Daoy (cell line): ENCODE data around the gene CDC14B. TPM values are rescaled to one million over a fixed set of nuclear protein-coding genes. Genes with fewer than 3 reads are reported as not detected.
A peak's percentile ranks its signal among the peaks of the same experiment; 100 is the strongest.

ENCODE experiments used
- DNase-seq: peaks from one replicate; pipeline ENCODE4 v3.0.0-alpha.2; 2015; ENCODE audit warnings: low read depth
- total RNA-seq: library from RNA; depleted of rRNA; stranded (reverse); fragments of >200 nt; shearing (Covaris generic); gene quantifications from 2 replicates; pipeline ENCODE4 v1.2.3, GENCODE V29; 2014

CDC14B gene
- total RNA-seq, 1 experiment from 2014 or later, result 15.3 TPM

DNA sequence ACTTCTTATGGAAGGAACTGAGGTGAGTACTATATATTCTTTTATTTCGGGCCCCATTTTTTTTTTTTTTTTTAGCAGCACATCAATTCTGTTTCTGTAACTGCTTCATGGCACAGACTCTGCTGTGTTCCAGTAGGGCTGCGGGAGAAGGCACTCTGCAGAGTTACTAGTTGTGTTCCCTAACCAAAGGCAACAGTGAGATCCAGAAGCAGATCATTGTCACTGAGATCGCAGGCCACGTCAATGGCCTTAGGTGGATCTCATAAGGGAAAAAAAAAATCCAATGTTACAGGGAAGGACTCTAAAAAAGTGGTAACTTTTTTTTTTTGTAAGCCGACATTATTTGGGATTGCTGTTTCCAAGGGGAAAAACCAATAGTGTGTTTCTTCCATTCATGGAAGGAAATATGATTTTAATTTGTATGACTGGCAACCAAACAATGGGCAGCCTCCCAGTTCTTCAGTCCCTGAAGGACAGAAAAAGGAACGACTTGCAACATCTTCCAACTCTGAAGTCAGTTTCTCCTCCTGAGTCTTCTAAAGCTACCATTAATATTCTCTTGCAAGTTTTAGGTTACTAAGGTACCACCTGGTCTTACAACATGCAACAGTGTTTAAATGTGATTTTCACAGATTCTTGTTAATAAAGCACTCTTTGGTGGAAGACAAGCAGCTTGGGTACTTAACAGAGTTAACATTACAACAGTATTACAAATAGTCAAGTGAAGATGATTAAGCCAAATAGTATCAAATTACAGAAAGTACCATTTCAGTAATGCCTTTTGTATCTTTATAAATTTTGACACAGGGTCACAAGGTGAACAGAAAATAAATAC is 116.9 kb downstream of the CDC14B start:
- DNase-seq, result no peak

DNA sequence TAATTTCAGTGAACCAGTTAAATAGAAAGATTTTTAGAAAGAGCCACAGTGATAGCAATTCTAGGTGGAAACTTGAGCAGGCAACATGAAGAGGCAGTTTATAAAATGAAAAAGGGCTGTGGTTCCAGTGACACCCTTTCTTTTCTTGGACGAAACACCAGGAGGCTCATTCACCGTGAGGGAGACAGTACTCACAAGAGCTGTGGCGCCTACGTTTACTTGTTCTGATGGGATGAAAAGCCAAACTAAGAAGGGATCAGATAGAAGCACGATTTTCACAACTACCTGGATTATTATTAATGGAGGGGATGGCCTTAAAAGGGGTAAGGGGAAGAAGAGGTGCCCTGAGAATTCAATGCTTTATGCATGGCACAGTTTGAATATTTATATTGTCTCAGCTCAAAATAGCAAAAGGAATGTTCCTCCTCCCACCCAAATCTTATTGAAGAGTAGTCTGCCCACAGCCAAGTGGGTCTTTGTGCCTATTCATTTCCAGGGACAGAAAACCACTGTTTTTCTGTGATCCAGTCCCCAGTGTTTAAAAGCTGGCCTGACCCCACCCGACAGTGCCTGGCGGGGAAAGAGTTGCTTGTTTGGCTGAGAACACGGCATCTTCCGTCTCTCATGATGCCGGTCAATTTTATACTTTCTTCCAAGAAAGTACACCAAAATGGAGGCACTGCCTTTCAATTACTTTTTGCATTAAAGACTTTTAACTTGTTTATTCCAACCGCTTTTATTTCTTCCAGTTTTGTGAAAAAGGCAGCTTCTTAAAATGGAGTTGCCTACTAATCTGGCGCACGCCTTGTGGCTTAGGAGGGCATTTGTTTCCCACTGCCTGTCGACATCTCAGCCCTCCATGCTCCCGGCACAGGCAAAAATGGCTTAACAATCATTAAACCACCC is 117.8 kb downstream of the CDC14B start:
- no peak for DNase-seq

DNA sequence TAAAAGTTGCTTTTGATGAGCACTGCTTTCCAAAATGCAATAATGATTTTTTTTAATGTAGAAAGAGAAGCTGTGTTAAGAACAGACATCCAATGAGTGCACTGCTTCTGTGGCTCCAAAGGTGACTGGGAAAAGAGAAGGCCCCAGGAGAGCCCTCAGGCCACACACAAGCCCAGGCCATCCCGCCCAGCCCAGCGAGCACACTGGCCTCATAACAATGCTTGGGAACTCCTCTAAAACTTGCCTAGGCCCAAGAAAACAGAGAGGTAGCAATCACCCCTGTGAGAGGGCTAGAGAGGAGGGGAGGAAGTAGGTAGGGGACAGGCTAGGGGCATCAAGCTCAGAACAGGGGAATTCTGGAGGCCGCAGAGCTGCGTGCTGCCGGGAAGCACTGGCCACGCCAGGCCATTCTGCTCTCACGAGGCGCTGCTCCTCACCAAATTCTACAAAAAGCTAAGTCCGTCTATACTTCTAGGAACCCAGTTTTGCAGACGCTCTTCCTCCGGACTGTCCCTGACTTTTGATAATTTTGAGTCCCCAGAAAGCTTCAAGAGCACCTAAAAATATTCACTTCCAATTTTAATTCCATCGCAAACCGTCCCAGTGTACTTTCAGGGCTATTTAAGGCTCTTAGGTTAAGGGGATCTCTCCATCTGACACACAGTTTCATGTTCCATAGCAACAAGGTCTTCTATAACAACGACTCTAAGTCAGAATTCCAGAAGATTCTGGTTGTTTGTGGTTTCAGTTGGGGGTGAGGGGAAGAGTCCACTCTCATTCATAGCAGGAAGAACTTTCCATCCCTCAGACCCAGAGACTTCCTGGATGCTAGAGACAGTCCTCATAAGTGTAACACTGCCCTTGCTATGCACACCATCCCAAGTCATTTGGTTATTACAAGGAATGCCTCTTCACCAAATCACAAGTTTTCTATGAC is 118.7 kb downstream of the CDC14B start:
- no peak for DNase-seq

DNA sequence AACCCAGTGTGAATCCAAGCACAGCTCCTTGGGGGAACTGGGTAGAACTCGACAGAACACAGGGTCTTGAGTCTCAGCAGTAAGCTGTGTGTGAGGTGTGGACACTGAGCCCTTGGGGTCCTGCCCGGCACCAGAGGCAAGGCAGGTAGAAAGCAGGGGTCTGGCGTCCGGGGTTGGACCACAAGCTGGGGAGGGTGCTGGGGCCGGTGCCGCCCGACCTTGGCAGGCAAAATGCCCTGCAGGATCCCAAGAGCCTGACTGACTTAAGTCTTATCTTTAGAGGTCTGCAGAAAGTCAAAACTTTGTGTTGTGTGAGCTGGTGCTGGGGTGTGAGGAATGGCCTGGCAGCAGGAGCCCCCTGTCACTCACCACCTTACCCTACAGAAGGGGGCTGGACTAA is 120.4 kb downstream of the CDC14B start:
- DNase-seq, result no peak

DNA sequence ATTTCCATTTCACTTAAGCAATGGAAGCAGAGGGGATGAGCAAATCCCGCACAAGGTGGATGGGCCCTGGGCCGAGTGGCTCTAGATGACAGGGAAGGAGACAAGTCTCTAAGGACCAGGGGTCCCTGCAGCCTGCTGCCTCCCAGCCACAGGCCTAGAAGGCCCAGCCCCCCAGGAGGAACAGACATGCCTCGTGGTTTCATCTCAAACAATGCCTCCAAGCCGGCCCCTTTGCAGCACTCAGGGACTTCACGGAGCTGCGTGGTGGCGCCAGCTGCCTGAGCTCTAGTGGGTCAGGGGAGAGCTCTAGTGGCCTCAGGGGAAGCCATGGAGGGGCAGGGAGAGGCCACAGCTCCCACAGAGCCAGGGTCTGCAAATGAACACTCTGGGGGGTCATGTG is 120.8 kb downstream of the CDC14B start:
- no peak for DNase-seq

DNA sequence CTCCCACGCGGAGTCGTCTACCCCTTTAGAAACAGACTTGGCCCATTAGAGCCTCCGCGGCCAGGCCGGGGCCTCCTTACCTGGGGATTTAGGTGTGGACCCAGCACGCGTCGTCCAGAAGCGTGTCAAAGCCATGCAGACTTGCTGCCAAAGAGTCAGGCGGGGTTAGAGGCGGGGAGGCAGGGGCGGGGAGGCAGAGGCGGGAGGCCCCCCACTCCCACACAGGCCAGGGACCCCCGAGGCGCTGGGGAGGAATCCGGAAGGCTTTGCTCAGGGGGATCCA is 122.6 kb downstream of the CDC14B start:
- no peak for DNase-seq

DNA sequence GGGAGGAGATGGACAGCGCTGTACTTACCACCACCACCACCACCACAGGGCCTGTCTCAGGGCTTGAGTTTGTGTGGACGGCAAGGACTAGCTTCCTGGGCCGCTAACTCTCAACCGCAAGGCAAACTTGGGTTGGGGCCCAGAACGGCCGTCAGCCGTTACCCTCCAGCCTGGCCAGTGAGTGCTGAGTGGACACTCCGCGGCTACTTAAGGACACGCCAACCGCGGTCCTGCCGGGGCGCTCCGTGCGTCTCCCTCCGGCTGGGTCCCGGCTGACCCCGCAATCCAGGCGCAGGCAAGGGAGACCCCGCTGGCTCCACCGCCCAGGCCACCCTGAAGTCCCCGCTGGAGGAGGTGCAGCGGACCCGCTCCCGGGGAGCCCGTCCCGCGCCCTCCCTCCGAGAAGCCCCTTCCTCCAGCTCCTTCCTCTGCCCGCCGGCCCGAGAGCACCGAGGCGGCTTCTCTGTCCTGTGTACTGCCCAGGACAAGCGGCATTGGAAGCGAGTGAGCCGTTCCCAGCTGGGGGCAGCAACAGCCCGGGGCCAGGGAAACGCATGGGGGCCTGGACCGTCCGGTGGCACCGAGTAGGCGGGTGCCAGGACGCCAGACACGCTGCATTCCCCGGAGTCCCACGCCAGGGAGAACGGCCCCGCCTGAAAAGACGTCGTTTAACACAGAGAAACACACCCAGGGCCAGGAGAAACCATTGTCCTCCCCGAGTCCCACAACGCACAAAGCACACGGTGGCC is 123.1 kb downstream of the CDC14B start:
- no peak for DNase-seq

DNA sequence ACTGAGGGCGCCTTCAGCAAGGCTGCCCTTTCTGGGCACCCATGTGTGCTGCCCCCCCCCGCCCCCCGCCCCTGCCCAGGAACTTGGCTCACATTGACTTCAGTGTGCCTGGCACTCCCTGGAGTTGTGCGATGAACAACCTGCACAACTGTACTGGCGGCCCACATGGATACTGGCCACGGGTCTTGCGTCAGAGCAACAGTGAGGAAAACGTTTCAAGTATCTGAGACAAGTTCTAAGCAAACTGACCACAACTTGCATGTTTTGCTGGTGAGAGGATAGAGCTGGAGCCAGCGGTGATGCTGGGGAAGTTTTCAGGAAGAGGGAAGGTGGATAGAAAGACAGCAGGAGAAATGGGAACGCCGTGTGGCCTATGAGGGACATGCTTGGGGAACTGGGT is 124.3 kb downstream of the CDC14B start:
- DNase-seq, result peak; percentile 42

DNA sequence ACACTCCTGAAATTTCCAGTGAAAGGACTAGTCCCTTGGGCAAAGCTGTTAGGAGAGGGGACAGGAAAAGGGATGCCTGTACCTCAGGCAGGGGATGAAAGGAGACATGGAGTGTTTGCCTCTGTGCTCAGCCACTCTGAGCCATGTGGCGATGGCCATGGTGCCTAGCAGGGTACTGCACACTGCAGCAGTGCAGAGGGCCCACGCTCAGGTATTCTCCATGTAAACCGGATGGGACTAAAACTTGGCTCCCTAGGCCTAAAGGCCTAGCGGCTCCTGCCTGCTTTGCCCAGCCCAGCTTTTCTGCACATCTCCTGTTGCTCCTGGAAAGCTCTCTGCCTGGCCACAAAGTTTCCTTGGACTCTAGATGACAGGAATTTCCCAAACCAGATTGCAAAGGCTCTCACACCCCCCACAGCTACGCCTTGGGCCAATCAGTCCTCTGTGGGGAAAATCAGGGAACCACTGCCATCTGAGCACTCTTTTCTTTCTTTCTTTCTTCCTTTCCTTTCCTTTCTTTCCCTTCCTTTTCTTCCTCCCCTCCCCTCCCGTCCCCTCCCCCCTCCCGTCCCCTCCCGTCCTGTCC is 125.3 kb downstream of the CDC14B start:
- no peak for DNase-seq

DNA sequence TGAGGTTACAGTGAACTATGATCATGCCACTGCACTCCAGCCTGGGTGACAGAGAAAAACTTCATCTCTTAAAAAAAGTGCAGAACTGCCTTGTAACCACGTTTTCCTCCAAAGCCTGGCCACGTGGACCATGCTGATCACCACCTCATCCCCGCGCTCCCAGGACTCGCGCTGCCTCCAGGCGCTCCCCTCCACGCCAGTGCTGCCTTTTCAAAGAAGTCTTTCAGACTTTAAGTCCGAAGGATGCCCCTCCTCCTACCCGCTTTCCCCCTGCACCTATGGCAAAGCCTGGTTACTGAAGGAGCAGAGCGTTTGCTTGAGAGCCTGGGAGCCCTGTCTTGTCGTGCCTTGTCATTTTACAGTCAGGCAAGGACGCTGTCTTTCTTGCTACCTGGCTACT is 125.9 kb downstream of the CDC14B start:
- no peak for DNase-seq

DNA sequence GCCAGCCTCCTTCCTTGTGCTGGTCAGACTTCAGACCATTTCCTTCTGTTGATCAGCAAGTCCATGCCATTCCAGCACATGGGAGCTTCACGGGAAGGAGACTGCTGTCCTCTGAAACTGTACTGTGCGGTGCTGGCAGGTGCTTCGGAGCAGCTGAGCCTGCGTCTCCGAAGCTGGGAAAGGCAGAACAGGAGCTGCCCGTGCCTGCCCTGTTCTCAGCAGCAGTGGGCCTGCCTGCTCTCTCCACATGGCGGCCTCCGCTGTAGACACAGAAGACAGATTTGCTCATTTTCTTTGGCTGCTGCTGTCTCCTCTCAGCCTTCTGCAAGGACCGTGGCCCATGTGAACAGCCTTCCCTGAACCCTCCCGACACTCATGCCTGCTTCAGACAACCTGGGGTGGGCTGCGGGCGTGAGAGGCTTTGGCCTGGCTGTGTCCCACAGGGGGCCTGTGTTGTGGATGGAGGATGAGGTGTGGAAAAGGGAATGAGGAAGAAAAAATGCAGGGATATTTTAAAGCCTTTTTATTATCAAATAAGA is 126.6 kb downstream of the CDC14B start:
- no peak for DNase-seq

DNA sequence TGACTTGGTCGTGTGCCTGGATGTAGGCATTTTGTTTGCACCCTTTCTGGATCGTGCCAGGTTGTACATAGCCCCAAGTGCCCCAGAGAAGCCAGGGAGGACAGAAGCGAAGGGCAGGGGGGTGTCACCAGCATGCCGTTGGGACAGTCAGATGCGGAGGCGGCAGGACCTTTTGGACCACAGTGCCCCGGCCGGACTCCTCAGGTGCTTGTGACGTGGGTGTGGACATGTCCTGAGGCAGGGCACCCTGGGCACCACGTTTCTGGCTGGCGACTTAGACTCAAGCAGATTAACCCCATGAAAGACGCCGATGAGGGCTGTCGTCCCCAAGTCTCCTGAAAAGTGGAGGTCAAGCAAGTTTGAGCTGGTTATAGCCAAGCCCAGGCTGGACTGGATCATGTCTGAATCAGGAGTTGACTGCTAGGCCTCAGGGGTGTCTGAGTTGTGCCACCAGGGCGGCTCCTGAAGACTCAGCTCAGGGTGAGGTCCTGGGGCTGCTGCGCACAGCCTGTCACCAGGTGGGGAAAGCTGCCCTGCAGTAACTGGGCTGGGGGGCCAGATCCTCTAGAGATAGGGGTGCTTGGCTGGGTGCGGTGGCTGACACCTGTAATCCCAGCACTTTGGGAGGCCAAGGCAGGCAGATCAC is 127.6 kb downstream of the CDC14B start:
- DNase-seq, result no peak

DNA sequence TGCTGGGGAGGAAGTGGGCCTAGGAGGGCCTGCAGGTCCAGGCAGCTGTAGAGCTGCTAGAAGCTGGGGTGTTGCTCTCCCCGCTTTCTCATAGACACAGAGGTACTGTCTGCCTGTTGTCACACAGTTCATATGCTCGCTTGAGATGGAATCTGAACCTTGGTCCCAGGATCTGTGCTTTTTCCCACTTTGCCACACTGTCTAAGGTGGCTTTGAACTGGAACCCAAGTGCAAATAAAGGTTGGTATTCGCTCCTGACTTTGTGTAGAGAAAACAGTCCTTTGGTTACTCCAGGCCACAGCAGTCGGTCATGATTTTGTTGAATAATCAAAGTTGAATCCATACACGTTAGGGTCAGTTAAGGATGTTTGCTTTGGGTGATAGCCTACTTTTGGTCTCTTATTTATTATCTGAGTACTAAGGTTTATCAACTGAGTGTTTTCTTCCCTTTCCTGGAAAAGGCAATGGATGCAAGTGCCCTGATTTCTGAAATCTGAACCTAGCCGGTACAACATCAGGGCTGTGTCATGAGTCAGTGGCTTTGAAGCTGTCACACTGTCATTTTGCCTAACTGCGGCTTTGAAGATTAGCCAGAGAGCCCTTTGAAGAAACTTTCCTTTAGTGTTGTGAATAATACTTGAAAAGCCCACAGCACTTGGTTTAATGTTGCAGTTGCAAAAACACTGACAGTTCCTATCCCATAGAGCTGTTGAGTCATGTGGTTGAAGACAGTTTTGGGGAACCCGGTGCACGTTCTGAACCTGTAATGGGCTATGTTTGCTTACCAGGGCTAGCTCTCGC is 128.4 kb downstream of the CDC14B start:
- no peak for DNase-seq

DNA sequence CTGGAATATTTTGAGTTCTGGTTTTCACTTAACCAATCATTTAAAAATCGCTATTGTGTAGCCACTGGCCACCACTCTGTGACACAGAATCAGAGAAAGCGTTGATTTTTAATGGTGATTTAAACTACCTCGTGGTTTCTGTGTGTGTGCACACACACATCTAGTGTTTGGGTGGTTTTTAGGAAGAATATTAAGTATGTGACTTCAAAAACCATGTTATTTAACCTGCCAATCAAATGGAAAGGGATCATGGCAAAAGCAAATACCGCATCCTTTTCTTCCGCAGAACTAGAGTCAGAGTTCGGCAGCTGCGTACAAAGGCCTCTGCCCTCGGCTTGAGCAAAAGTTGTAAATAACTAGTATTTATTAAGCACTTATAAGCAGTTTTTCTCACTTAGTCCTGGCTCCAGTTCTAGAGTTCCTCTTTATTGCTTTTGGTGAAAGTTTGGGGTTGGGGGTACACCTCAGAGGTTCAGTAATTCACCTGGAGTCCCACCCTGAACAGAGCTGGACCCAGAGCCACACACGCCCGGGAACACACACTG is 129.0 kb downstream of the CDC14B start:
- no peak for DNase-seq

DNA sequence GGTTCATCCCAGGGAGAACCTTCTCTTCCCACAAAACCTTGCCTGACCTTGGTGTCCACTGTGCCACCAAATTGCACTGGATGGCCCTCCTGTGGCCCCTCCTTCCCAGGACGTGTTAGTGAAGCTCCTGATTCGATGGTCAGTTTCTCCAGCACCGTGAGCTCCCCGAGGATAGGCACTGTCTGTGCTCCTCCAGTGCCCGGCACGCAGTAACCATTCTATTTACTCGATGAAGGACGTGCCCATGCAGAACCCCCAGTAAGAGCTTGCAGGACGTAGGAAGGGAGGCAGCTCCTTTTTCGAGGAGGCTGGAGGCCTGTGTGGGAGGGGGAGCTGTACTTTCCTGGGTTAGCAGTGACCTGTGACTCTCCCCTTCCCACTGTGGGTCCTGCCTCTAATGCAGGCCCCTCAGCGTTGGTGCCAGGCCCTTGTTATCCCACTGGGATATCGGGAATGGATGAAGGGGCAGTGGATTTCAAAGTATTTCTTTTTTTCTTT is 130.1 kb downstream of the CDC14B start:
- DNase-seq, result no peak

DNA sequence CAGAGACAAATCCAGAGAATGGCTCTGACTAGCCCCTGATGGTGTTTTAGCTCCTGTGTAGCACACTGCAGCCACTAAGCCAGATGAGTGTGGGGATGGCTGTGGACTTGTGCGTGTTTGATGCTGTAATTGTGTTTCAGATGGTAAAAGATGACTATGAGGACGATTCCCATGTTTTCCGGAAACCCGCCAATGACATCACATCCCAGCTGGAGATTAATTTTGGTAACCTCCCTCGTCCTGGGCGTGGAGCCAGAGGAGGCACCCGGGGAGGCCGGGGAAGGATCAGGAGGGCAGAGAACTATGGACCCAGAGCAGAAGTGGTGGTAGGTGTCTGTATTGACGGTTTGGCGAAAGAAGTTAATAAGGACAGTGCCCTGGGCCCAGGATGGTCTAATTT is 131.7 kb downstream of the CDC14B start:
- peak; percentile 59 for DNase-seq

DNA sequence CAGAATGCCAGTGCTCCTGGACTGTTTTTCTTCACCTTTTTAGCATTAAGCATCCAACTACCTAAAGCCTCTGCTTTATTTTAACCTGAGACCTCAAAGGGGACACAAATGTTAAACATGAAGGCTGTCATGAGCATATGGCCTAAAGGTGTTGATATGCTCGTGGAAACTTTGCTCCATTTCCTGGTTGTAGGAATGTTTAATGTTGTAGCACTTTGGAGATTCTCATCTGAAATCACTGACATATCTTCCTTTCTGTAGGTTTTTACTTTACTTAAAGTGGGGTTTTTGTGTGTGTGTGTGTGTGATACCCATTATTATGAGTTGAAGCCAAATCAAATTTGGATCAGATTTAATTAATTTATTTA is 132.6 kb downstream of the CDC14B start:
- DNase-seq, result no peak

DNA sequence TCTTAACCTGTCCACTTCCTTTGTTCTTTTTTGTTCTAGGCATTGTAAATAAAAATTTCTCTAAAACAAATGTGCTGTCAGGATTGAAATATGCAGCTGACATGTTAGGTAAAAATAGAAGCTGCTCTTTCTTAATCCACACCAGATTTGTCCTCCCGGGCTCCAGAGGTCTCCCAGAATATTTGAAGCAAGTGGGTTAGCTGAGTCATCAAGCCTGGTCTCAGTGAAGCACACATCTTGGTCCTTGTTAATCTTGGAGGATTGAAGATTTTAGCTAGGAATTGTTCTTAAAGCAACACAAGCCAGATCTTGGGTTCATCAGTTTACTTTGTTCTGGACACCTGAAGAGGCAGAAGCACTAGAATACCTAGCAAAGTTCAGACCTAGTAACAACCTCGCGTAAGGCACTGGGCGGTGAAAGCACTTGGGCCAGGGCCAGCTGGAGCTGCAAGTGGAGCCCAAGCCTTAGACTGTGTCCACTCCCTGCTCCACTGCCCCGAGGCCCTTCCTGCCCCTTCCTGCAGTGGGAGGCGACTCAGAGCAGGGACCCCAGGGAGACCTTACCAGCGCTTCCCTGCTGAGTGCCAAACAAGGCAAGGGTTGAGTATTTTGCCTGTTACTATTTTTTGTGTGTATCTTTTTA is 133.1 kb downstream of the CDC14B start:
- peak; percentile 26 for DNase-seq
